ENCODE measurements around the gene CRADD. TPM values are rescaled to one million over a fixed set of nuclear protein-coding genes. Genes with fewer than 3 reads are reported as not detected.
"Not testable (repeated sequence)": the region's sequence is repeated elsewhere in the genome, so short reads cannot be mapped to it uniquely, and the experiment has no call there.

Gene CRADD
- total RNA-seq, 1 donor from 2014 or later: 9.1 TPM

GRCh38 chr12:93795352-93795751, 118.2 kb downstream of the CRADD start:
- Mint-ChIP-seq H3K9me3 (ENCODE audit: low read depth) (no peaks in the 10 kb centered on the region), H3K36me3 (ENCODE audit: low read depth) (no peaks in the 10 kb centered on the region), H3K27me3 (ENCODE audit: low read depth) (no peaks in the 10 kb centered on the region), H3K27ac (ENCODE audit: unreplicated experiment) (no peak overlapping the region), H3K4me3 (ENCODE audit: unreplicated experiment) (no peak overlapping the region), H3K4me1 (ENCODE audit: low read depth) (peaks cover 9% of the 10 kb centered on the region)
- no peak for DNase-seq (ENCODE audit: low spot score)
- TF ChIP-seq CTCF (IDR thresholded peaks at IDR 0.05): no peak

- no peak overlapping the region for H3K27ac Mint-ChIP-seq (ENCODE audit: unreplicated experiment)
These were observed 119.6 kb downstream of the CRADD start for GRCh38 chr12:93796729-93797128.

GRCh38 chr12:93798279-93799151, 121.3 kb downstream of the CRADD start:
- Mint-ChIP-seq H3K4me1 (ENCODE audit: low read depth) (peaks cover 13% of the 10 kb centered on the region), H3K36me3 (ENCODE audit: low read depth) (no peaks in the 10 kb centered on the region), H3K9me3 (ENCODE audit: low read depth) (no peaks in the 10 kb centered on the region), H3K4me3 (ENCODE audit: unreplicated experiment) (no peak overlapping the region), H3K27me3 (ENCODE audit: low read depth) (no peaks in the 10 kb centered on the region), H3K27ac (ENCODE audit: unreplicated experiment) (no peak overlapping the region)
- no peak for TF ChIP-seq CTCF (IDR thresholded peaks at IDR 0.05)
- no peak for DNase-seq (ENCODE audit: low spot score)

More at GRCh38 chr12:93796729-93797128, 119.6 kb downstream of the CRADD start:
- TF ChIP-seq CTCF (IDR thresholded peaks at IDR 0.05): no peak
- no peak overlapping the region for H3K4me3 Mint-ChIP-seq (ENCODE audit: unreplicated experiment)
- H3K36me3 Mint-ChIP-seq (ENCODE audit: low read depth): no peaks in the 10 kb centered on the region
- no peaks in the 10 kb centered on the region for H3K27me3 Mint-ChIP-seq (ENCODE audit: low read depth)
- no peak for DNase-seq (ENCODE audit: low spot score)
- H3K9me3 Mint-ChIP-seq (ENCODE audit: low read depth): no peaks in the 10 kb centered on the region
- no peaks in the 10 kb centered on the region for H3K4me1 Mint-ChIP-seq (ENCODE audit: low read depth)

GRCh38 chr12:93801666-93802065, 124.5 kb downstream of the CRADD start:
- H3K27me3 Mint-ChIP-seq (ENCODE audit: low read depth); H3K9me3 Mint-ChIP-seq (ENCODE audit: low read depth); DNase-seq (ENCODE audit: low spot score); H3K4me3 Mint-ChIP-seq (ENCODE audit: unreplicated experiment); H3K27ac Mint-ChIP-seq (ENCODE audit: unreplicated experiment); H3K36me3 Mint-ChIP-seq (ENCODE audit: low read depth): not testable (repeated sequence)
- H3K4me1 Mint-ChIP-seq (ENCODE audit: low read depth): peaks cover 29% of the 10 kb centered on the region

GRCh38 chr12:93802293-93802692, 125.1 kb downstream of the CRADD start:
- DNase-seq (ENCODE audit: low spot score): no peak
- H3K27me3 Mint-ChIP-seq (ENCODE audit: low read depth): no peaks in the 10 kb centered on the region
- H3K4me1 Mint-ChIP-seq (ENCODE audit: low read depth): peaks cover 30% of the 10 kb centered on the region
- TF ChIP-seq CTCF (IDR thresholded peaks at IDR 0.05): no peak
- H3K36me3 Mint-ChIP-seq (ENCODE audit: low read depth): no peaks in the 10 kb centered on the region
- H3K9me3 Mint-ChIP-seq (ENCODE audit: low read depth): no peaks in the 10 kb centered on the region
- no peak overlapping the region for H3K4me3 Mint-ChIP-seq (ENCODE audit: unreplicated experiment)
- no peak overlapping the region for H3K27ac Mint-ChIP-seq (ENCODE audit: unreplicated experiment)

Measured in chondrocyte (in vitro differentiated cells).